OCI-LY1 (cell line): ENCODE data around the gene IGFBP2.

Experiments used
- EZH2 ChIP-seq: fragments of 200-600 bp; sonication (generic), shearing (Covaris generic); IDR thresholded peaks from 2 replicates; pipeline ENCODE4 v1.8.0; 2017; ENCODE audit warnings: borderline replicate concordance, mixed run types, mild to moderate bottlenecking, antibody characterized with exemption, low read length, moderate library complexity, mixed read lengths
- TF ChIP-seq, protein P1 (sequence below): fragments of 200-600 bp; sonication (generic), shearing (Covaris generic); IDR thresholded peaks from 2 replicates; pipeline ENCODE4 v1.5.1; 2017; ENCODE audit warnings: mild to moderate bottlenecking, antibody characterized with exemption, low read length, moderate library complexity, mixed read lengths

- TF ChIP-seq, protein P1, sequence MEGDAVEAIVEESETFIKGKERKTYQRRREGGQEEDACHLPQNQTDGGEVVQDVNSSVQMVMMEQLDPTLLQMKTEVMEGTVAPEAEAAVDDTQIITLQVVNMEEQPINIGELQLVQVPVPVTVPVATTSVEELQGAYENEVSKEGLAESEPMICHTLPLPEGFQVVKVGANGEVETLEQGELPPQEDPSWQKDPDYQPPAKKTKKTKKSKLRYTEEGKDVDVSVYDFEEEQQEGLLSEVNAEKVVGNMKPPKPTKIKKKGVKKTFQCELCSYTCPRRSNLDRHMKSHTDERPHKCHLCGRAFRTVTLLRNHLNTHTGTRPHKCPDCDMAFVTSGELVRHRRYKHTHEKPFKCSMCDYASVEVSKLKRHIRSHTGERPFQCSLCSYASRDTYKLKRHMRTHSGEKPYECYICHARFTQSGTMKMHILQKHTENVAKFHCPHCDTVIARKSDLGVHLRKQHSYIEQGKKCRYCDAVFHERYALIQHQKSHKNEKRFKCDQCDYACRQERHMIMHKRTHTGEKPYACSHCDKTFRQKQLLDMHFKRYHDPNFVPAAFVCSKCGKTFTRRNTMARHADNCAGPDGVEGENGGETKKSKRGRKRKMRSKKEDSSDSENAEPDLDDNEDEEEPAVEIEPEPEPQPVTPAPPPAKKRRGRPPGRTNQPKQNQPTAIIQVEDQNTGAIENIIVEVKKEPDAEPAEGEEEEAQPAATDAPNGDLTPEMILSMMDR, result no peak
- TF ChIP-seq EZH2, result no peak
Observed at GRCh38 chr2:216585441-216585840, 47.8 kb upstream of the IGFBP2 start.
